Dermis blood vessel endothelial cell (primary cell): ENCODE data around the gene TANGO2. TPM values are rescaled to one million over a fixed set of nuclear protein-coding genes. Genes with fewer than 3 reads are reported as not detected.

Source experiments
- DNase-seq: peaks from one replicate; pipeline ENCODE4 v3.0.0; 2010
- total RNA-seq: library from RNA; depleted of rRNA; stranded (reverse); fragments of >200 nt; gene quantifications from 2 replicates; pipeline ENCODE4 v1.2.3, GENCODE V29; 2014

The TANGO2 gene
- total RNA-seq, 1 donor from 2014 or later = 93.6 TPM

DNA sequence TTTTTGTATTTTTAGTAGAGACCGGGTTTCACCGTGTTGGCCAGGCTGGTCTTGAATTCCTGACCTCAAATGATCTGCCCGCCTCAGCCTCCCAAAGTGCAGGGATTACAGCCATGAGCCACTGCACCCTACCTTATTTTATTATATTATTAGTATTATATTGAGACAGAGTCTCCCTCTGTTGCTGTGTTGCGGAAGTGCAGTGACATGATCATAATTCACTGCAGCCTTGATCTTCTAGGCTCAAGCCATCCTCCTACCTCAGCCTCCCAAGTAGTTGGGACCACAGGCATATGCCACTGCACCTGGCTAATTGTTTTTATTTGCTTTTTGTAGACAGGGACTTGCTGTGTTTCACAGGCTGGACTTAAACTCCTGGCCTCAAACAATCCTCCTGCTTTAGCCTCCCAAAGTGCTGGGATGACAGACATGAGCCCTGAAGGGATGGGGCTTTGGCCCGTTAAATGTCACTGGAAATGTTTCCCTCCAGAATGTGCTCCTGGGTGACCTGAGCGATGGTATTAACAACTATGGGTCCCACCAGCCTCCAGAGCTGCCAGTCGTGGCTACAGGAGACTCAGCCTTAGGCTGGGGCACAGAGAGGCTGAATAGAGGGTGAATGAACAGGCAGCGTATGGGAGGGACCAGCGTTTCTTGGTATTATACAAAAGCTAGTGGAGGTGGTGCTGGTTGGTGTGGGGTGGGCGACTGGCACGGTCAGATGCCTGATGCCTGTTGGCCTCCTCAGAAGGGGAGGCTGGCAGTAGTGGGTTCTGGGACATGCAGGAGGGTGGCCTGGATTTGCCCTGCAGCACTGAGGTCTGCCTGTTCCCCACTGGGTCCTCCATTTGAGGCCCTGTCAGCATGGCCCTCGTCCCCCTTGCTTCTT, 7.3 kb downstream of the TANGO2 start:
- peak; percentile 57 for DNase-seq

DNA sequence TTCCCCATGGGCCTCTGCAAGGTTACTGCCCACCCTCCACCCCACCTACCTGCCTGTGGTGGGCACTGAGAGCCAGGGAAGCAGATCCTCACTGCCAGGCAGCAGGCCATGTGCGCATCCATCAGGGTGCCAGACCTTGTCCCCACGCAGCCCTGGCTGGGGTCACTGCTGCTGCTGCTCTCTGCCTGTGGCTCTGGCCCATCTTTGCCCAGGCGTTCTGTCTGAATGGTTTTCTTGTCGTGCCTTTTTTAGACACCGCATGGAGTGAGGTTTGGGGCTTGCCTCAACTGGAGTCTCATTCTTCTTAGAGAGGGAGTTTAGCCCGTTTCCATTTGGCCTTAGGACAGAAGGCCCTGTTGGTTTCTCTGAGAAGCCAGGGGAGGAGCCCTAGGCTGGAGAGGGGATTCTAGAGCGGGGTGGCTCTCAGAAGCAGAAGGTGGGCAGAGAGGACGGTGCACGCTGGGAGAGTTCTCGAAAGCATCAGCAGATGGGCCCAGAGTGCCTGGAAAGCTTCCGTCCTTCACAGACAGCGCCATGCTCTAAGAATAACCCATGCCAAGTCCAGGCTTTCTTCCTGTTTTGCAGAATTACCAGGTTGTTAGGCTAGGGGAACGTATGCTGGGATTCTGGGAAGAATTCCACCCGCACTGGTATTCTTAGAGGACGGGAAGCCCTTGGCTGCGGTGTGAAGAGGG, 8.1 kb downstream of the TANGO2 start:
- DNase-seq = no peak

DNA sequence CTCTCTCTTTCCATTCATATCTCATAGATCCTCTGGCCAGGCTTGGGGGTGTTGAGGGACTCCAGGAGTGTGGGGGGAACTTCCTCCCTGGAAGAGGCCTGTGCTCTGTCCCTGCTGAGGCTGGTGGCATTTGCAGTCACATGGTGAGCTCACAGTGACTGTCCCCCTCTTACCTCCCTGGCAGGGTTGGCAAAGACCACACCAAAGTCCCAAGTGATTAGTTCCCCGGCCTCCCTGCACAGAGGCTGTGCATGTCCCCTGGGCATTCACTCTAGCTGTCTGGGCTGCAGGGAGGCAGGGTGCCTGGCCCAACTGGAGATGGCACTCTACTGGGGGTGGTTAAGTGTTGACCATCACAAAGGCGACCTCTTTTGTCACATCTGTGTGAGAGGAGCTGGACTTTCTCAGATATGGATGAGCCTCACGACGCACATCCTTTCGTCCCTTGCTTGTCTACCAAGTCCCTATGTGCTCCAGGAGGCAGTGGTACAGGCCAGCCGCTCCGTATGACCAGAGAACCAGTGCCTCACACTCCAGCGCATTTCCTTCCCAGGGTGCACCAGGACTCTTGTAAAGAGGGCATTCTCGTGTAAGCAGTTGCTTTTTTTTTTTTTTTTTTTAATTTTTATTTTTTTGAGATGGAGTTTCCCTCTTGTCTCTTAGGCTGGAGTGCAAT, 8.8 kb downstream of the TANGO2 start:
- DNase-seq = no peak

DNA sequence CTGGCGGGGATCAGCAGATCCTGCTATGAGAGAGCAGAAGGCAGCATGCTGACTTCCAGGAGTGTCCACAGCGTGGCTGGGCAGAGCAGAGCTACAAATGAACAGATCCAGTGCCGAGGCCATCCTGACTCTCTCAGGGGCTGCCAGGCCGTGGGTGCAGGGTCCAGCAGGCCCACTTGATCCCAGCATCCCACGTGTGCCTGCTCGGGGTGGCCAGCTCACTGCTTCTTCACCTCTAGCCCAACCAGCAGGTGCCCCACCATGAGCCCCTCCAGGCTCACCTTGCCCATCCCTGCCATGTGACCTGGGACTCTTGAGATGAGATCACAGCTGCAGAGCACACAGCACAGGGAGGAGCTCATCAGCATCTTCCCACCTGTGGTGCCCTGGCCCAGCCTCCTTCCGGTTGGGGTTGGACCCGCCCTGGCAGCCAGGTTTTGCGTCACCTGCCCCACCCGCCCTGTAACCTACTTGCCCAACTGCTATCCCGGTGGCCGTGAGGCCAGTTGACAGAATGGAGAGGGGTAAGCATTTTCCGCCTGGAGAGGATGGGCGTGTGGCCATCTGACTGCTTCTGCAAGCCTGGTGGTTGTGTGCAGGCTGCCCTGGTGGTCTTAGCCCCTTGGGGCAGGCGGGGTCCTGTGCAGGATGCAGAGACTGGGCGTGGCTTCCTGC, 11.0 kb downstream of the TANGO2 start:
- no peak for DNase-seq

DNA sequence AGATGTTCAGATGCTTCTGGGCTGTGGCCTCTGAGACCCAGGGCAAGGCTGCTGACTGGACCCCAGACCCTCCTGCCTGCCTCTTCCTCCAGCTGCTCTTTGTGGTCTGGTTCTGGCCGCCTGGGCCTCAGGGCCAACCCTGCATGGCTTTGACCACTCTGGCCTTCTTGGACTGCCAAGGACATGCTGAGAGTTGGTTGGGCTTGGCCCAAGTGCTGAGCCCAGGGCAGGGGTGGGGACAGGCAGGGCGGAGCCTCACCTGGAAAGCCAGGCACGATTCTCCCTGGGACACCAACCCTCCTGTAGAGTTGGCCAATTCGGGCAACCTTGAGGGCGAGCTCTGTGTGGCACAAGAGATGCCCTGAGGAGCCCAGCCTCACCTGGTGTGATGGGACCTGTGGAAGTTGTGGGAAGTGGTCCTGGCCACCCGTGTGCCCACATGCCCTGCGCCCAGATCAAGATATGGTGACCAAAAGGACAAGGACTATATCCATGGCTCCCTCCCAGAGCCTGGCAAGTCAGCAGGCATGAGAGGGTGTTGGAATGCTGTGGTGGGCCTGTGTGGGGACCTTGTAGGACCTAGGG, 11.6 kb downstream of the TANGO2 start:
- DNase-seq = no peak

DNA sequence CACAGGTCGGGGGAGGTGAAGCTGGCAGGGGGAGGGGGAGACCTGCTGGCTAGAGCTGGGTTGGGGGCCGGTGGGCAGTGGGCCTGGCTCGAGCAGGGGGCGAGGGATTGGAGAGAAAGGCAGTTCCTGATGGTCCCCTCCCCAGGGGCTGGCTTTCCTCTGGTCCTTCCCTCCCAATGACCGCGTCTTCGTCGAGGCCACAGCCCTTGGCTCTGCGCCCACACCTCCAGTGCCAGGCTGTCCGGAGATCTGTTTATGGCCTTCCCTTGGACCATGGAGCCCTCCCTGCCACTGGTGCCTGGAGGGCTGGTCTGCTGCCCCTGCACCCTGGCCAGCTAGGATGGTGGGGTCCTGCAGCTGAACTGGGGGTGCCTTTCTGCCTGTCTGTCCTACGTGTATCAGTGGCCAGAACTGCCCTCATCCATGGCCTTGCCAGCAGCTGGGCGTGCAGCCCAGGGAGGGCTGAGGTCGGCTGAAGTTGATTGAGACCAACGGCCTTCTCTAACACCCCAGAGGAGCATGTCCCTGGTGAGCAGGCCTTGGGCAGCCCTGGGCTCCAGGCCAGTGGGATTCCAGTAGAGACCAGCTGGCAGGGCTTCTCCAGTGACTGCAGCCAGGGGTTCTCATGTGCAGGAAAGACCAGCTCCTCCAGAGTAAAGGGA, 12.3 kb downstream of the TANGO2 start:
- DNase-seq = no peak

DNA sequence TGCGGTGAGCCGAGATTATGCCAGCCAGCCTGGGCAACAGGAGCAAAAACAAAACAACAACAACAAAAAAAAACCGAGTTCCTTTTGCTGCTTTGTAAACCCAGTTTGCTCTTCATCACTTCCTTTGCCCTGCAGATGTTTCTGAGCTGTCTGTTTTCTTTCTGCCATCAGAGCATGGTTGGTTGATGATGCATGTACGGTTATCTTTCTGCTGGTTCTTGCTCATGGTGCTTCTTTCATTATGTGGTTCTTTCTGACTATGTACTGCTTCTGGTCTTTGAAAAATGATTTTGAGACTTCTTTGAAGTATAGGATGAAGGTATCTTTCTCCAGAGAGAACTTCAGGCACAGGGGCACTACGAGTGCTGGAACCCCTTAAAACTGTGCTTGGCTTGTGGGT, 13.2 kb downstream of the TANGO2 start:
- DNase-seq = no peak

DNA sequence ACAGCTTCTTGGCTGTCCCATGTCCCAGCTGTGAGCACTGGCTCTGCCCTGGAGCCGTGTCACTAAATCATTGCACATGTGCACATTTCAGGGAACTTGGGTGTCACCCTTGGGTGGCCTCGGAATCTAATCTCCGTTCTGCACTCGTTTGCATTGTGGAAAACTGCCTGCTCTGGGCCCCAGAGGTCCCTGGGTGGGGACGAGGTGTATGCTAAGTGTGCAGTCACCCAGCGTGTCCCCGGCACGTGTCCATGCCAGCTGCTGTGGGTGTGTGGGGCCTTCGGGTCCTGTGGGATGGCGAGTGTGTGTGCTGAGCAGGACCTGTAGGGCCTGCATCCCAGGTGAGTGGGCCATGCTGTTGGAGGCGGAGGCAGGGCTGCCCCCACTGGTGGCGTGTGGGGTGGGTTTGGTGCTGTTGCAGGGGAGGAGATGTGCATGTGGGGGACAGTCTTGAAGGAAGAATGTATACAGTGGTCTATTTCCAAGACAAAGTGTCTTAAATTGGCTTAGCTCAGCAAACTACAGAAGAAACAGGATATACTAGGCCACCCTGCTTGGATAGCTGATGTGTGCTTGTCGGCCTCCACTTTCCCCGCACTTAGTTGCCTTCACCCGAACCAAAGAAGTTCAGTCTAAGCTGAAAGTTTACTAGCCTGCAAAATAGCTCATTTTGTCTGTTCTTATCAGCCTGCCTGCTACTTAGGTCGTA, 14.6 kb downstream of the TANGO2 start:
- no peak for DNase-seq

DNA sequence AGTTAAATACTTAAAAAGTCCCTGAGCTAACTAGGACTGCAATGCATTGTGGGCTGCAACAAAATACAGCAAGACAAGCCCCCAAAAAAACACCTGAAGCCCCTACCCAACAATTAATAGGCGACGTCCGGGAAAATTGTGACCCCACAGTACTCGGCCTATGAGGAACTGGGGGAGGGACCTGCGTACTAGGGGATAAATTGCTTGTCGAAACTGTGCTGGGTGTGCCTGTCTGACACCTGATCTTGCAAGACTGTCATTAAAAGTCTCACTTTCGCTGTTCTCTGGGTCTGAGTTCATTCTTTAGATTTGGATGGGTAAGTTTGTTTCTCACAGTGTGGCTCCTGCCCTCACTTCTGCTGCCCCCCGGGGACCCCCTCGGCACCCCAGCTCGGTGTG, 15.2 kb downstream of the TANGO2 start:
- no peak for DNase-seq

DNA sequence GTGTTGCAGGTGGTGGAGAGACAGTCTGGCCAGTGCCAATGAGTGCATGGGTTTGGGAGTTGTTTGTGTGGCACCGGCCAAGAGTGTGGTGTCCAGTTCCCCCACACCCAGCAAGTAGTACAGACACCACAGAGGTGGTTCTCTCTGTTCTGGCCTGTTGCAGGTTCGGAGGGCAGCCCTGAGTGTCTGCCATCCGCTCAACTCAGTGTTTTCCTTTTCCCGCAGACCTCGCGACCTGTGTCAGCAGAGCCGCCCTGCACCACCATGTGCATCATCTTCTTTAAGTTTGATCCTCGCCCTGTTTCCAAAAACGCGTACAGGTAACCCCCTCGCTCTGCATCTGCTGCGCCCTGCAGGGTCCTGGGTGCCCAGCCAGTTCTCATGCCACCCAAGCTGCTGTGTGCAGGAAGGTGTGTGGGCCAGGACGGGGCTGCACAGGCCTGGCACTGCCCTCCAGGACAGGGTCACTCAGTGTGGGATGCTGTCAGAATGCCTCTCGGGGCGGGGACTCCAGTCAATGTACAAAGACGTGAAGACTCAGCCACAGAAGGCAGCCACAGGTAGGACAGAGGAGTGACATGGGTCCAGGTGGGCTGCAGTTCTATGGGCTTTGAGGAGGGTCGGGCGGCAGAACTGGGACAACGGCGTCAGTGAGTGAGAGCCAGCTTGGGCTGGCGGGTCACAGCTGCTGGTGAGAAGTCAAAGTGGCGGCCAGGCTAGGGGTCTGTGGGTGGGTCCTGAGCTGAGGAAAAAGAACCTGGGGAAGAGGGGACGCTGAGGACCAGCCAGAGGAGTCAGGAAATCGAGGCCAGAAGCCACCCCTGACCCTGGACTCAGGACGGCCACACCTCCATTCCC, 15.9 kb downstream of the TANGO2 start:
- no peak for DNase-seq

DNA sequence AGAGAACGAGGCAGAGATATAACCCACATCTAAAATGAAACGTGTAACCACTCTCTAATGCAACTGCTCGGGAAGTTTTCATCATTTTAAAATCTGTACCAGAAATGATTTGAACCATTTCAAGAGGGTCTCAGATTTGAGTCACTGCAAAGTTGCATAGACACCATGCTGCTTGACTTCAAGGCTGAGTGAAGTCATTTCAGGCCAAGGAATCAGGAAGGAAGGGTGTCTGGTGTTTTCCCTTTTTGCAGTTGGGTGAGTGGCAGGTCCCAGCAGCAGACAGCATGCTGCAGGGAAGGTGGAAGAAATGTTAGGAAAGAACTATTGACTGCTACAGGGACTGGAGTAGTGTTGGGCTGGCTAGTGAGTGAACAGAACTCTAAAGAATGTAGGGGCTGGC, 16.5 kb downstream of the TANGO2 start:
- no peak for DNase-seq

DNA sequence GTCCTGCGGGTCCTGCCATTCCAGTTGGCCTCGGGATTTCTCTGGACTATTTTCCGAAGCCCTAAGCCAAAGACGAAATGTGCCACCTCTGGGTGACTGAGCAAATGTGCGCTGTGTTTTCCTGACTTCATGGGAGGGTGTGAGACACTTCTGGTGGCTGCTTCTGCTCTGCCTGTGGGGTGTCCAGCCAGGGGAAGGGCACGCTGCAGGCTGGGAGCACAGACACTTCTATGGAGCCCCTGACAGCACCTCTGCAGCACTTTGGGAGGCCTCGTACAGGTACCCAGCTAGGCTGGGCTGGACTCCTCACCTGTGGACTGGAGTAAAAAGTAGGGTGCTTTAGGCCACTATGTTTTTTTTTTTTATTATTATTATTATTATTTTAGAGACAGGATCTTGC, 17.7 kb downstream of the TANGO2 start:
- DNase-seq = no peak

DNA sequence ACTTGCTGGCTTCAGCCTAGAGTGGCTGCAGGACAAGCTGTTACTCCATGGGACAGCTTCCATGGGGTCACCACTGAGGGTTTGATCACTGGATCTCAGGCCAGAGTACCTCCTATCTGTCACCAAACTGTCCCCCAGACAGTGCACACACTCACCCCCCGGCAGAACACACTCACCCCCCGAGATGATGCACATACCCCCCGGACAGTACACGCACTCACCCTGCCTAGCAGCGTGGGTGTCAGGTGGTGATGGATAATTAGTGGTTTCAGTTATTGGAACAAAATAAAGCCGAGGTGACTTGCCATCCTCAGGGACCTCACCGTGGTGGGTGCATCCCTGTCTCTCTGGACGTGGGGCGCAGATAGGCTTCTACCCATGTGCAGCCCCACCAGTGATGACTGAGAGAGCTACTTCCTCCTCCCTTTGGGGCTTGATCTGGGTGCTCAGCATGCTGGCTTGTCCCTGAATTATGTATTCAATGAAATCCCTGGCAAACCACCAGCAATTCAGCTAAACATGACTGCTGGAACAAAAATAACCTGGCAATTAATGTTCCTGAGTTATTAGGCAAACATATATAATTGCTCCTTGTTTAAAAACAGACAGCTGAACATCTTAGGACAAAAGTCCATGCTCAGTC, 18.9 kb downstream of the TANGO2 start:
- no peak for DNase-seq

DNA sequence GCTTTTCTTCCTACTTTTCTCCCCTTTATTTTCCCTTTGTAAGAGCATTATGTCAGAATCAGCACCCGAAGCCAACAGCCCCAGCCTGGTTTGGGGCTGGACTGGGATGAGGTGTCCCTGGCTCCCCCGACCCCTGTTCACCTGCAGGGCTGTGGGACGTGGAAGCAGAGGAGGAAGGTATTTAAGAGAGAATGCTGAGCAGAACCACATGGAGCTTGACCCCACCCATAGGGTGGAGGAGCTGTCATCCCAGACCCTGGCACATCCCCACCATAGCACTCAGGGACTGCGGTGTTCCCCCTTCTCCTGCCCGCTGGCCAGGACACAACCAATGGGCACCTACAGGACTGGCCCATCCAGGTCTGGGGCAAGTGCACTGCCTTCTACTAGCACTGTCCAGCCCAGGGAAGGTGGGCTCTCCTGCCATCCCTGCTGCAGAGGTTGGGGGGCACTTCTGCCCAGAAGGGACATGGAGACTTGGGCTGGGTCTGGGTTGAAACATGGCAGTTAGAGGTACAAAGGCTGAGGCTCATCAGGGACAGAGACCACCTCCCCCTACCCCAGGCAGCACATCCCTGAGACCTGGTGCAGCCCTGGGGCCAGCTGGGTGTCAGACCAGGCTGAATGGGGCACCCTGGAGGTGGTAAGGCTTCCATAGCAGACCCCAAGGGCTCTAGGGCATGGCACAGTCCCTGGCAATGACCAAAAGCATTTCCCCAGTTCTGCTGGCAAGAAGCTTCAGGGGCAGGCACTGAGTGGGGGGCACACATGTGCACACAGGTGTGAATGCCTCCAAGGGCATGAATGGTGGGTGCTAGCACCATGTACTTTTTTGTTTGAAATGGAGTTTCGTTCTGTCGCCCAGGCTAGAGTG, 19.7 kb downstream of the TANGO2 start:
- no peak for DNase-seq

DNA sequence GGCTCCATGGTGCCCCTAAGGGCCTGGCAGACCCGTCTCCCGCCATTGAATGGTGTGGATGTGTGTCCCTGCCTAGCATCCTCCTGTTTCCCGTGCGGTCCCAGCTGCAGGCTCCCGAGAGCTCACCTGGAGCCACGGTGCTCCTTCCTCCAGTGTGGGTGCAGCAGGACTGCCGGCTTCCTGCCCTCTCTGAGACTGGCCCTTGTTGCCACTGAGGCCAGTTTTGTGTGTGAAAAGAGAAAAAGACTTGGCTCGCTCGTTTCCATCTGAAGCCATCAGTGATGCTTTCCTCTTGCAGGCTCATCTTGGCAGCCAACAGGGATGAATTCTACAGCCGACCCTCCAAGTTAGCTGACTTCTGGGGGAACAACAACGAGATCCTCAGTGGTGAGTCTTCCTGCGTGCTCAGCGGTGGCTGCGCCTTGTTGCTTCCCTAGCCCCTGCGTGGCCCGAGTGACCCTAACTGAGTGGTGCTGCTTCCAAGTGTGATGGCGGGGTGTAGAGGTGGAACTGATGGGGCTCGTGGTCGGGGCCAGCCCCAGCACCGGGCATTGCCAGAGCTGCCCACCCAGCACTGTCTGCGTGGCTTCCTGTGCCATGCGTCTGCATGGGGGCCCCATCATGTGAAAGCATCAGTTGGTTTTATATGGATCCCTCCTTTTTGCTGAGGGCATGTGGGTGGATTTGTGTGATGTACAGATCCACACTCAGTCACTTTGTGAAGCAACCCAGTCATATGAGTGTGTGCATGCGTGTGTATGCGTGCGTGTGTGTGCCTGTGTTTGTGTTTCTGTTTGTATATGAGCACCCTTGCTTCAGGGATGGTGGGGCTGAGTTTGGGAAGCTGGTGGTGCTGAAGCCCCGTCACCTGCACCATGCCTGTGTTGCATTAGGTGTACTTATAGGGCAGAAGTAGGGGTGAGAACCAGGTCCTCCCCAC, 22.4 kb downstream of the TANGO2 start:
- DNase-seq = no peak

DNA sequence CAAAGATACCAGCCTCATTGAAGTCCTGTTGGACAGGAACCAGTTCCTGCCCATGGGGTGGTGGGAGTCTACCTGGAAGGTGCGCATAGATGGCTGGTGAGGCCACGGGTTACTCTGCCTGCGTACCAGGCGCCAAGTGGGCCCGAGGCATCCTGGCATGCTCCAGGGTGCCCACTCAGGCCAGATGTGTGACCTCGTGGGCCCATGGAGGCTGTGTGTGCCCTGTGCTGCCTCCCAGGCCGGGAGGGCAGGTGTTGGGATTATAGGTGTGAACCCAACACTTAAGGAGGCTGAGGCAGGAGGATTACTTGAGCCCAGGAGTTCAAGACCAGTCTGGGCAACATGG, 23.1 kb downstream of the TANGO2 start:
- no peak for DNase-seq

DNA sequence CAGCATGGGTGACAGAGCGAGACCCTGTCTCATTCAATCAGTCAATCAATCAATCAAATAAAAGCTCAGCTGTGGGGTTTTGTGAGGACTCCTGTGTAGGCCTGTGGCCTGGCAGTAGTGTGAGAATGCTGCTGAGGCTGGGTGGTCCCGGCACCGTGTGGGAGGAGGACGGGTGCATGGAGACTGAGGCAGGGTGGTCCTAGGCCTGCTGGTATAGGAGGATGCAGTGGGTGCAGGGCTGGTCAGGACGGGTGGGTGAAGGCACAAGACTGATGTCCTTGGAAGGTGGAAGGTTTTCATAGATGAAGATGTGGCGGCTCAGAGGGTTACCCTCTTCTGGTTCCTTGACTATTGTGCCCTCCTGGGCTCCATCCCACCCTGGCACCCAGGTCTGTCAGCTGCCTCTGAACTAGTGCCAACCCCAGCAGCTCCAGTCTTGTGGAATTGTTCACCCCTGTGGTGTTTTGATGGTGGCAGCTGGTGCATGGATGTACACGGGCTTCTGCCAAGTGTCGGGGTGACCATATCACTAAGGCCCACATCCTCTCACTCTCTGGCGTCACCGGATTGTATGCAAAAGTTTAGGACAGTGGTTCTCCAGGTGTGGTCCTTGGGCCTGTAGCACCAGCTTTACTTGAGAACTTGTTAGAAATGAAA, 23.7 kb downstream of the TANGO2 start:
- DNase-seq = no peak
